HL-60 (cell line): ENCODE measurements around the gene PCDHA6.

Experiments
- DNase-seq, 2 experiments: peaks; one replicate each; pipeline ENCODE4 v3.0.0-alpha.2; 2010 to 2020; ENCODE audit warnings: low read depth in 1 of 2, low spot score in 1 of 2
- H3K27ac ChIP-seq: fragments of 250-450 bp; sonication (Bioruptor Pico); replicated peaks from 2 replicates; pipeline ENCODE4 v1.5.1; 2020; ENCODE audit warnings: mild to moderate bottlenecking, moderate library complexity
- H3K27me3 ChIP-seq: fragments of 250-450 bp; sonication (Bioruptor Pico); 2 replicates; pipeline ENCODE4 v1.5.1; 2021; ENCODE audit warnings: mild to moderate bottlenecking, moderate library complexity; ENCODE audit not compliant: insufficient read depth, poor library complexity, severe bottlenecking
- H3K4me3 ChIP-seq: replicated peaks from 2 replicates; pipeline ENCODE4 v1.5.1; 2011; ENCODE audit warnings: mild to moderate bottlenecking, control low read depth, low read length; ENCODE audit not compliant: insufficient read depth
- GABPA ChIP-seq: IDR thresholded peaks from 2 replicates; pipeline ENCODE4 v1.6.1; 2012; ENCODE audit warnings: low read depth
- POLR2AphosphoS5 ChIP-seq: IDR thresholded peaks from 2 replicates; pipeline ENCODE4 v1.6.1; 2012; ENCODE audit warnings: low read depth
- SPI1 ChIP-seq: IDR thresholded peaks from 2 replicates; pipeline ENCODE4 v1.6.1; 2012; ENCODE audit warnings: low read depth, mild to moderate bottlenecking, borderline replicate concordance
- TF ChIP-seq, protein P1 (sequence below): IDR thresholded peaks from one replicate; pipeline ENCODE4 v1.5.1; 2011; ENCODE audit warnings: low read length, control low read depth, inconsistent platforms; ENCODE audit not compliant: insufficient read depth
- TF ChIP-seq, protein P2 (sequence below): IDR thresholded peaks from 2 replicates; pipeline ENCODE4 v1.6.1; 2012; ENCODE audit warnings: low read depth; ENCODE audit not compliant: insufficient replicate concordance

PCDHA6 gene

DNA sequence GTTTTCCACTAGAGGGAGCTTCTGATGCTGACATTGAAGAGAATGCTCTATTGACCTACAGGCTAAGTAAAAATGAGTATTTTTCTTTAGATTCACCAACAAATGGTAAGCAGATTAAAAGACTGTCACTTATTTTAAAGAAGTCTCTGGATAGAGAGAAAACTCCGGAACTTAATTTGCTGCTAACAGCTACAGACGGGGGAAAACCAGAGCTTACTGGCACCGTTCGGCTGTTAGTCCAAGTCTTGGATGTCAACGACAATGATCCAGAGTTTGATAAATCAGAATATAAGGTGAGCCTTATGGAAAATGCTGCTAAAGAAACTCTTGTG, 41.8 kb downstream of the PCDHA6 start:
- no peak for DNase-seq
- Histone ChIP-seq H3K27me3 (no peaks in the 10 kb centered on the region), H3K4me3 (no peak overlapping the region), H3K27ac (no peak overlapping the region)
- TF ChIP-seq POLR2AphosphoS5: no peak
- TF ChIP-seq, protein P1, sequence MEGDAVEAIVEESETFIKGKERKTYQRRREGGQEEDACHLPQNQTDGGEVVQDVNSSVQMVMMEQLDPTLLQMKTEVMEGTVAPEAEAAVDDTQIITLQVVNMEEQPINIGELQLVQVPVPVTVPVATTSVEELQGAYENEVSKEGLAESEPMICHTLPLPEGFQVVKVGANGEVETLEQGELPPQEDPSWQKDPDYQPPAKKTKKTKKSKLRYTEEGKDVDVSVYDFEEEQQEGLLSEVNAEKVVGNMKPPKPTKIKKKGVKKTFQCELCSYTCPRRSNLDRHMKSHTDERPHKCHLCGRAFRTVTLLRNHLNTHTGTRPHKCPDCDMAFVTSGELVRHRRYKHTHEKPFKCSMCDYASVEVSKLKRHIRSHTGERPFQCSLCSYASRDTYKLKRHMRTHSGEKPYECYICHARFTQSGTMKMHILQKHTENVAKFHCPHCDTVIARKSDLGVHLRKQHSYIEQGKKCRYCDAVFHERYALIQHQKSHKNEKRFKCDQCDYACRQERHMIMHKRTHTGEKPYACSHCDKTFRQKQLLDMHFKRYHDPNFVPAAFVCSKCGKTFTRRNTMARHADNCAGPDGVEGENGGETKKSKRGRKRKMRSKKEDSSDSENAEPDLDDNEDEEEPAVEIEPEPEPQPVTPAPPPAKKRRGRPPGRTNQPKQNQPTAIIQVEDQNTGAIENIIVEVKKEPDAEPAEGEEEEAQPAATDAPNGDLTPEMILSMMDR: no peak
- no peak for TF ChIP-seq GABPA
- TF ChIP-seq, protein P2, sequence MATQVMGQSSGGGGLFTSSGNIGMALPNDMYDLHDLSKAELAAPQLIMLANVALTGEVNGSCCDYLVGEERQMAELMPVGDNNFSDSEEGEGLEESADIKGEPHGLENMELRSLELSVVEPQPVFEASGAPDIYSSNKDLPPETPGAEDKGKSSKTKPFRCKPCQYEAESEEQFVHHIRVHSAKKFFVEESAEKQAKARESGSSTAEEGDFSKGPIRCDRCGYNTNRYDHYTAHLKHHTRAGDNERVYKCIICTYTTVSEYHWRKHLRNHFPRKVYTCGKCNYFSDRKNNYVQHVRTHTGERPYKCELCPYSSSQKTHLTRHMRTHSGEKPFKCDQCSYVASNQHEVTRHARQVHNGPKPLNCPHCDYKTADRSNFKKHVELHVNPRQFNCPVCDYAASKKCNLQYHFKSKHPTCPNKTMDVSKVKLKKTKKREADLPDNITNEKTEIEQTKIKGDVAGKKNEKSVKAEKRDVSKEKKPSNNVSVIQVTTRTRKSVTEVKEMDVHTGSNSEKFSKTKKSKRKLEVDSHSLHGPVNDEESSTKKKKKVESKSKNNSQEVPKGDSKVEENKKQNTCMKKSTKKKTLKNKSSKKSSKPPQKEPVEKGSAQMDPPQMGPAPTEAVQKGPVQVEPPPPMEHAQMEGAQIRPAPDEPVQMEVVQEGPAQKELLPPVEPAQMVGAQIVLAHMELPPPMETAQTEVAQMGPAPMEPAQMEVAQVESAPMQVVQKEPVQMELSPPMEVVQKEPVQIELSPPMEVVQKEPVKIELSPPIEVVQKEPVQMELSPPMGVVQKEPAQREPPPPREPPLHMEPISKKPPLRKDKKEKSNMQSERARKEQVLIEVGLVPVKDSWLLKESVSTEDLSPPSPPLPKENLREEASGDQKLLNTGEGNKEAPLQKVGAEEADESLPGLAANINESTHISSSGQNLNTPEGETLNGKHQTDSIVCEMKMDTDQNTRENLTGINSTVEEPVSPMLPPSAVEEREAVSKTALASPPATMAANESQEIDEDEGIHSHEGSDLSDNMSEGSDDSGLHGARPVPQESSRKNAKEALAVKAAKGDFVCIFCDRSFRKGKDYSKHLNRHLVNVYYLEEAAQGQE: no peak
- TF ChIP-seq SPI1: no peak

DNA sequence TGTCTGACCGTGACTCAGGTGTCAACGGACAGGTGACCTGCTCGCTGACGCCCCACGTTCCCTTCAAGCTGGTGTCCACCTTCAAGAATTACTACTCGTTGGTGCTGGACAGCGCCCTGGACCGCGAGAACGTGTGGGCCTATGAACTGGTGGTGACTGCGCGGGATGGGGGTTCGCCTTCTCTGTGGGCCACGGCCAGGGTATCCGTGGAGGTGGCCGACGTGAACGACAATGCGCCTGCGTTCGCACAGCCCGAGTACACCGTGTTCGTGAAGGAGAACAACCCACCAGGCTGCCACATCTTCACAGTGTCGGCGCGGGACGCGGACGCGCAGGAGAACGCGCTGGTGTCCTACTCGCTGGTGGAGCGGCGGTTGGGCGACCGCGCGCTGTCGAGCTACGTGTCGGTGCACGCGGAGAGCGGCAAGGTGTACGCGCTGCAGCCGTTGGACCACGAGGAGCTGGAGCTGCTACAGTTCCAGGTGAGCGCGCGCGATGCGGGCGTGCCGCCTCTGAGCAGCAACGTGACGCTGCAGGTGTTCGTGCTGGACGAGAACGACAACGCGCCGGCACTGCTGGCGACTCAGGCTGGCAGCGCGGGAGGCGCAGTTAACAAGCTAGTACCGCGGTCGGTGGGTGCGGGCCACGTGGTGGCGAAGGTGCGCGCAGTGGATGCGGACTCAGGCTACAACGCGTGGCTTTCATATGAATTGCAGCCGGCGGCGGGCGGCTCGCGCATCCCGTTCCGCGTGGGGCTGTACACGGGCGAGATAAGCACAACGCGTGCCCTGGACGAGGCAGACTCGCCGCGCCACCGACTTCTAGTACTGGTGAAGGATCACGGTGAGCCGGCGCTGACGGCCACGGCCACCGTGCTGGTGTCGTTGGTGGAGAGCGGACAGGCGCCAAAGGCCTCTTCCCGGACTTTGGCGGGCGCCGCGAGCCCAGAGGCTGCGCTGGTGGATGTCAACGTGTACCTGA, 42.8 kb downstream of the PCDHA6 start:
- Histone ChIP-seq H3K27me3 (no peaks in the 10 kb centered on the region), H3K4me3 (no peak overlapping the region)
- no peak for TF ChIP-seq GABPA
- TF ChIP-seq, protein P1: no peak
- TF ChIP-seq POLR2AphosphoS5: no peak
- no peak for TF ChIP-seq SPI1
- TF ChIP-seq, protein P2: peak; percentile 45

DNA sequence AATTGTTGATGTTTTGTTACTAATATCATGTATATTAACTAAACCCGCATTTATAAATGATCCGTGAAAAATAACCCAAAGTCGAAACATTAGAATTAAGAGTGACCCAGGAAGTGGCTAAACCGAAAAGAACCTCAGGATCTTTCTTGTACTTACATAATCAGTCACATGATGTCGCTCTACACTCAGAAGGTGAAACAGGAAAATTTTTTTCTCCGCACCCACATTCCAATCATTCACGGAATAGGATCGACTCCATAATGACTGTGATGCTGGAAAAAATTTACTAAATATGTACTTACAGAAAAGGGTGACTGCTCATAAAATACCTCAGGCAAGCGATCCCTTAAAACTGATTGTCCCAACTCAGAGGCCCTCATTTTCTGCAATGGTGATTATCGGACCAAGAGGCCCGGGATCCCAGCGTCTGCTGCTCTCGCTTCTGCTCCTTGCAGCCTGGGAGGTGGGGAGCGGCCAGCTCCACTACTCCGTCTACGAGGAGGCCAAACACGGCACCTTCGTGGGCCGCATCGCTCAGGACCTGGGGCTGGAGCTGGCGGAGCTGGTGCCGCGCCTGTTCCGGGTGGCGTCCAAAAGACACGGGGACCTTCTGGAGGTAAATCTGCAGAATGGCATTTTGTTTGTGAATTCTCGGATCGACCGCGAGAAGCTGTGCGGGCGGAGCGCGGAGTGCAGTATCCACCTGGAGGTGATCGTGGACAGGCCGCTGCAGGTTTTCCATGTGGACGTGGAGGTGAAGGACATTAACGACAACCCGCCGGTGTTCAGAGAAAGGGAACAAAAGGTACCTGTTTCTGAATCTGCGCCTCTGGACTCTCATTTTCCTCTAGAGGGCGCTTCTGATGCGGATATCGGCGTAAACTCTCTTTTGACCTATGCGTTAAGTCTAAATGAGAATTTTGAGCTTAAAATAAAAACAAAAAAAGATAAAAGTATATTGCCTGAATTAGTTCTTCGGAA, 47.6 kb downstream of the PCDHA6 start, which contains the start of gene PCDHA12:
TSS of gene PCDHA12 (plus strand) at position 224 of the 981 bp plus-strand sequence. CDS start at position 389, 165 bp downstream.
- no peaks in the 10 kb centered on the region for H3K27me3 ChIP-seq
- DNase-seq: no peak
- no peak within 1 kb of the TSS for H3K4me3 ChIP-seq
- no peak within 1 kb of the TSS for H3K27ac ChIP-seq
- TF ChIP-seq, protein P1: no peak
- TF ChIP-seq GABPA: no peak
- TF ChIP-seq SPI1: no peak
- TF ChIP-seq, protein P2: no peak
- TF ChIP-seq POLR2AphosphoS5: no peak

More for the DNA sequence above, 42.8 kb downstream of the PCDHA6 start:
- no peak for DNase-seq
- H3K27ac ChIP-seq: no peak overlapping the region
